GM19035 (cell line): ENCODE data around the gene DSG2.
"Not testable (repeated sequence)": the region's sequence is repeated elsewhere in the genome, so short reads cannot be mapped to it uniquely, and the experiment has no call there.

Experiments
- ATAC-seq: cut with Tn5 transposase; IDR thresholded peaks from one replicate; pipeline ENCODE4 v1.9.1; 2021; ENCODE audit not compliant: unreplicated experiment

The DSG2 gene

DNA sequence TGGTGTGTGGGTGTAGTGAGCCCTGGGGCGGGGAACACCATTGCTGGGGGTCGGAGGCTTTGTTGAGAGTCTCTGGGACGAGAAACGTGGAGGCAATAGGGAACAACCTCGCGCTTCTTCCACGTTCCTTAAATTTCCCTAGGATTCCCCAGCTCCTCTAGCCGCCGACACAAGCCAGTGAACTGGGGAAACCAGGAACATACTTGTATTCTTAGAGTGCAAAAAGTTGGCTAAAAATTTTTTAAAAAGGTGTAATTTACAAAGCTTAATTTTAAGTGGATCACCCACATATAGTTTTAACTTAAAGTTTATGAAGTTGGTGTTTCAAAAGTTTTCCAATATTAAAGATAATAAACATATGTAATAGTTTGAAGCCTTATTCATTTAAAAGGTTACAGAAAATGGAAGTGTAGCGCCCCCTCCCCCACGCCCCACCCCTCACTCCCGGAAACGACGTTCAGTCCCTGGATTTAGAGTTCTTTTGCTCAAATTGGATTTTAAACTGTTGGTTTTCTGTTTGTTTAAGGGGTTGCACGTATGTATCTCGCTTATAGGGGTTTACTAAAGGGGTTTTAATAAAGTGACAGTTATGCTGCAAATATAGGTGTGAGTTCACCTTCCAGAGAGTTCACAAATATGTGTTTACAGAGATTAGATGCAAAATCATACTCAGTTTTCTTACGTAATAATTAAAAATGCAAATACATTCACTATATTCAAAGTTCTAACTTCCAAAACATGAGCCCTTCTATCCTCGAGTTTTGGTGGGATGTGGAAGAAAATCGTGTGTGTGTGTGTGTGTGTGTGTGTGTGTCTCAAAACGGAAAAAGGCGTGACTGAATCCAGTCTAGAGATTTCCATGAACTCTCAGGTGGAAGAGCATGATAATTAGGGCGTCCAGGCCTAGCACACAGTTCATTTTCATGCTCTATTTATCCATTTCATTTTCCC is 872 bp downstream of the DSG2 start:
- ATAC-seq, result no peak

DNA sequence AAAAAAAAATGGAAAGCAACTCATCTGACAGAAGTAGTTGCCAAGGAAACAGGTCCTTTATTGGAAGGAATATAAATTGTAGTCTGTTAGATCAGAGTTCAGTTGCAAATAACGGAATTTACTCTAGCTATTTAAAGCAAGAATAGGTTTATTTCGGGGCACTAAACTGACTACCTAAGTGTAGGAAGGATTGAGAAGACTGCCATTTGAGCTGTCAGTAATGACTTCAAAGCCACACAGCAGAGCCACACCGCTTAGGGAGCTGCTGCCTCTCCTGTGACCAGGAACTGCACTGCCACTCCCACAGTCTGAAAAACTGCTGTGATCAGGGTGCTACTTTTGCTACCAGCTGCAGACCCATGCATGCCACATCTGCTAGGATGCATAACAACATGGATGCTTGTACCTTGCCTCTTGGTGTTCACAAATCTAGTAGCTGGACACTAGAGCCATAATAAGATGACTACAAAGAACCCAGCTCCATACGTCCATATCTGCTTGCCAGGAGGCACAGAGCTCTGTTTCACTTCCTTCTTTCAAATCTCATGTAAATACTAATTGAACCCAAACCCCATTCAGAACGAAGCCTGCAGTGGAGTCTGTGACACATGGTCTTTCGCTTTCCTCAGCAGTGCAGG is 2.2 kb downstream of the DSG2 start:
- ATAC-seq, result peak; percentile 84

DNA sequence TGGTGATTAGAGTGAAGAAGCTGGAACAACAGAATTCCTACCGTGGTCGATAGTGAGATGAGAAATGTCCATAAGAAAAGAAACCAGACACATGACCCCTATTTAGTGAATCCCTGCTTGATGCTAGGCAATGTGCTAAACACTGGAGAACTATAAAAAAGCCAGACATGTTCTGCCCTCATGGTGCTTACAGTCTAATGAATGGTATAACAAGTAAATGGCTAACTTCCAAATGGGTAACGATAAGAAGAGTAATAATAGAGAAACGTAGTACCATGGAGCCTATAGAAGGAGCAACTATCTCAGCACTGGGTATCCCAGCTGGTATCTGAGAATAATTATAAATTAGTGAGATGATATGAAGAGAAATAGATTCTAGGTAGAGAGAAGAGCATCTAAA is 5.0 kb downstream of the DSG2 start:
- no peak for ATAC-seq

DNA sequence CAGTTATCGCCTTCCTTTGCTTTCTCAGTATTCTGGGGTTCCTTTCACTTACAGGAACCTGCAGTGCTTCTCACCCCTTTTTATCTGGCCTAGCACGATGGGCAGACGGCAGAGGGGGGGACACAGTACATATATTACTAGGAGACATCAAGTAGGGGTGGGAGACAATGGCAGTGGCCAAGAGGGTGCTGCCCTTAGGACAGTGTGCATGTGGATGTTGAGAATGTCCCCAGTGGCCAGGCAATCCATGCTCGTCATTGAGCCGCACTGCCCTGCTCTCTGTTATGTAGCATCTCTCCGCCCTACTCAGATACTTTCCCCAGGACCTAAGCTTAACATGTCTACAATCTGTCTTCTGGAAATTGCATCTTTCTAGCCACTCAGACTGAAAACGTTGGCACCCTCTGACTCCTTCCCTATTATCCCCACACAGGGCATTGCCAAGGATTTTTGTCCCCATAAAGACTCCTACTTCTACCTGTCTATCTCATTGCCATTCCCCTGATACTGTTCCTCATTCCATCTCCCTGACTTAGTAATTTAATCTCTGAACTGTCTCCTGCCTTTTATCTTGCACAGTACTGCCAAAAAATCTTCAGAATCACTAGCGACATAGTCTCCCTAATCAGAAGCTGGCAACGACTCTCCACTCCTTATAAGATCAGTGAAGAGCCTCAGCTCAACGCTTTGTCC is 6.6 kb downstream of the DSG2 start:
- ATAC-seq, result no peak

DNA sequence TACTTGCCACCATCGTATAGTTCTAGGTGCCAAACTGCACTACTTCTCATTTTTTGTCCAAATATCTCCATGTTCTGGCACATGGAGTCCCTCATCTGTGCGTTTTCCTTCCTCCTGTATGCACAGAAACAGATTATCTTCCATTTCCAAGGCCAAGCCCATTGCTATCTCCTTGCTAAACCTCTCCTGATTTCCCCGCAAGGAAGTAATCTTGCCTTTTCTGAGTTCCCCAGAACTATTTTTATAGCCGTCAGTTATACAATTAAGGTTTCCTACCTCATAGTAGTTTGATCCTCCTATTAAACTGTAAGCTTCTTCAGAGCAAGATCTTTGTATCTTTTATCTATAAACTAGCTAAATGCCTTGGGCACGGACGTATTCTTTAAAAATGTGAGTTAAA is 7.2 kb downstream of the DSG2 start:
- ATAC-seq, result no peak

DNA sequence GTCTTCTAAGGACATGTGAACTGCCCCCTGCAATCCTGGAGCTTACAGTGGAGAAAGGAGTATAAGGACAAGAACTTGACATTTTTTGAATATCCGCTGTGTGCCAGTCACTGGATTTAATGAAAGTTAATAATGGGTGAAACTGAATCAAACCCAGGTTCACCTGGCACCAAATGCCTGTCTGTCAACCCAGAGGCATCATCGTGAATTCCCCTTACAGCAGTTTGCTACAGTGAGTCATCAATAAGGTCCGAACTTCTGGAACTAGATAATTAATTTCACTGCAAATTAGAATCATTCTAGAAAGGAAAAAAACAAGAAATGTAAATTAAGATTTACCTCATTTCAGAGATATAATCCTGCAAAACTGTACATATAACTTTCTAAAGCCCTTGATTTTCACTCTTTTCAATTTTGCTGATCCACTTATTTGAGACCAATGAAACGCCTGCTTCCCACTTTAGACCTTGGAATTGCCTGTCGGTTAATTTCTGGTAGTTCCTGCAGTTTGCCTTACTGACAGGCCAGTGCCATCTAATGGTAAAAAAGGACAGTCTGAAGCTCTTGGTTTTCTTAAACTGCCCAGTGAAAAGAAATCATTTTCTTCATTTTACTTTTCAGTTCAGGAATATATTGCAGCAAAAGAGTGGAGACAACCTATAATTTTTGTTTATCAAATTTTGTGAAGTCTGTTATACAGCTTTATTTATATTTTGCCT is 8.2 kb downstream of the DSG2 start:
- ATAC-seq, result no peak

DNA sequence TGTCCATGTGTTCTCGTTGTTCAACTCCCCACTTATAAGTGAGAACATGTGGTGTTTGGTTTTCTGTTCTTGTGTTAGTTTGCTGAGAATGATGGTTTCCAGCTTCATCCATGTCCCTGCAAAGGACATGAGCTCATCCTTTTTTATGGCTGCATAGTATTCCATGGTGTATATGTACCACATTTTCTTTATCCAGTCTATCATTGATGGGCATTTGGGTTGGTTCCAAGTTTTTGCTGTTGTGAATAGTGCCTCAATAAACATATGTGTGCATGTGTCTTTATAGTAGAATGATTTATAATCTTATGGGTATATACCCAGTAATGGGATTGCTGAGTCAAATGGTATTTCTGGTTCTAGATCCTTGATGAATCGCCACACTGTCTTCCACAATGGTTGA is 9.1 kb downstream of the DSG2 start:
- not testable (repeated sequence) for ATAC-seq

DNA sequence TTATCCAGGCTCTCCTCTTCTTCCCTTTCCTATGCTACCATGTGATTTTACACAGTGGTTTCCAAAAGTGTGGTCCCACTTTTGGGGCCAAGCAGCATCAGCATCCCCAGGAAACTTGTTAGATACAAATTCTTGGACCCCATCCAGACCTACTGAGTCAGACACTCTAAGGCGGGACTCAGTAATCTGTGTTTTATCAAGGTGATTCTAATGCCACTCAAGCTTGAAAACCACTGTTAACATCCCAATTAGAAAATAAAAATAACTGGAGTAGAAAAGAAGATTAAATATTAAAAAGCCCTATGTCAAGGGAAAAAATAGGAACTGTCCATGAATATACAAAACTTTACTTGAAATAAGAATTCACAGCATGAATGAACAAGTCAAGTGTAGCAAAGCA is 10.8 kb downstream of the DSG2 start:
- ATAC-seq, result no peak

DNA sequence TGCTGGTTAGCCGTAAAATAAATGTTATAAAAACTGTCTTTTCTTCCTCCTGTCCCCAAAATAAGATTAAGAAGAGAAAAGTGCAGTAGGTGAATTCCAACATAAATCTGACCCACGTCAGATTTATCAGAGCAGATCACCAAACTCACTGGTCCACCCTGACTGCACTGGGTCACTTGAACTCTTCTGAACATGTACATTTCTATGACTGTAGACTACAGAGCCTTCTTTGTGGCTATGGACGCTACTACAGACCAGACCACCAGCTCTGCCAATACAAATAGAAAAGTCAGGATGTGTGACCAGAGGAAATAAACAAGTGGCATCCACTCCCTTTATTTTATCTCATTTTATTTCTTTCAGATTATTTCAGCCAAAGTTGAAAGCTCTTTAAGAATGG is 11.6 kb downstream of the DSG2 start:
- ATAC-seq, result no peak

DNA sequence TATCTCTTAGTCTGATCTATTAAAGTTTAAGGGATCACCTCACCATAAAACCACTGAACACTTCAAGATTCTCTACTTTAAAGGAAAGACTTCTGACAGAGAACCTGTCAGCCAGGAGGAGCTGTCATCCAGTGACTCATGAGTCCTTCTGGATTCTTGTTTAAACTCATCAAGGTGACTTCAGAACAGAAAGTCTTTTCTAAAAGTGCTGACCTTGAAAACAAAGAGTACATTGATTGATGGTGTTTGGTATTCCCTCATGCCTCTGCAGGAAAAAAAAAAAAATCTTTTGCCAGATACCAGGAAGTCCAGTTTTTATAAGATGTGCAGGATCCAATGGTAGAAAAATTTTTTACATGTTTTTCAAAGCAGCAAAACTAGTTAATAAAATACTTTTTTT is 12.3 kb downstream of the DSG2 start:
- ATAC-seq, result no peak

DNA sequence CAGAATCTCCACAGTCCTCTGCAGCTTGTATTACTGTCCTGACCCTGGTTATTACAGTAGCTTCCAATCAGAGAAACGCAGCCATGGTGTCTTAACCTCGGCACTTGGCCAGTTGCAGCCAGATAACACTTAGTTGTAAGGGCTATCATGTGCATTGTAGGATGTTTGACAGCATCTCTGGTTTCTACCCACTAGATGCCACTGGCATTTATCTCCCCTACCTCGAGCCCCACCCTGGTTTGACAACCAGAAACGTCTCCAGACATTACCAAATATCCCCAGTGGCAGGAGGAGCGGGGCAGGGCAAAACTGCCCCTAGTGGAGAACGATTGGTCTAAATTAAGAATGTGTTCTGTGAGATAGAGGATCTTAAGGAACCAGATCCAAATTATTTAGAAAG is 13.1 kb downstream of the DSG2 start:
- peak; percentile 43 for ATAC-seq

DNA sequence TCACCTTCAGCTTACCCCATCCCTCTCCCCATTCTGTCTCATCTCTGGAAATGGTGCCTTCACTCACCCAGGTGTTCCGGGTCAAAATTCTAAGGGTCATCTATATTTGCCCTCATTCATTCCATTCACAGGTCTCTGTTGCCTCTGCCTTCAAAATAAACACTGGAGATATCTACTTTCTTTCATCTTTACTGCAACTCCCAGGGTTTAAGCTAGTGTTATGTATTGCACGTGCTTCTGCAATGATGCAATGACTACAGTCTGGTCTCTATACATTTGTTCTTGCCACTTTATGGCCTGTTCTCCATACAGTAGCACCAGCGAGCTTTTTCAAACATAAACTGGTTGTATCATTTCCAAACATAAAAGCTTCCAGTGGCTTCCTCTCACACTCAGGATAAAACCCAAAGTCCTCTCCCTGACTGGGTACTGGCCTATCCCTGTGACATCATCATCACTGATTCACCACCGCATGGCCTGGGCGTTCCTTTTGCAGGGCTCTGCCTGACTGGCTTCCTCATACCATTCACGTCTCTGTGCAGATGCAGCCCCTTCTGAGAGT is 14.3 kb downstream of the DSG2 start:
- ATAC-seq, result no peak

DNA sequence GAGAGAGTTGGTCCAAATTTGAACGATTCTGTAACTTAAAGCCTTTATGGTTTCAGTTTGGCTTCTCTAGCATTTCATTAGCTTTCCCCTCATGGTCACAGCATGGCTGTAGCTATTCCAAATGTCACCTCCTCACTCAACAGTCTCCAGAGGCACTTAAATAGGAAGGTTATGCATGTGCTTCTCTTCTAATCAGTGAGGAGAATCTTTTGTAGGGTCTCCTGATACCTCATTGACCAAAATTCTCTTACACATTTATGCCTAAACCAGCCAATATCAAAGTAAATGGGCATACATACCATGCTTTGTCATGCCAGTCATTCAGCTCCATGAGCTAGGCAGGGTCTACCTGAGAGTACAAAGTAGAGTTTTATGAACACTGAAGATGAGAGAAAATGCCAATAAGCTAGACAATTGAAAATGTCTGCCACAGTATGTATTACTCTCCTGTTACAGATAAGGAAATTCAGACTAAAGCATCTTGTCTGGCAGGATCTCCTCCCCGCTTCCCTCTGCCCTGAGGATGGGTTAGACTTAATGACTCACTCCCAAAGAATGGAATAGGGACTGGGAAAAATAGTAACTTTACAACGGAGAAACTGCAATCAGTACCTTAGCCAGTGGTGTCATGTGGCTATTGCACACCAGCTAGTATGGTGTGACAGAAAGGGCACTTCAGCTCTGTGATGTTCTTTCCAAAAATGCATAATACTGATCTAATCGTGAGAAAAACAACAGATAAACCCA is 15.4 kb downstream of the DSG2 start:
- ATAC-seq, result no peak

DNA sequence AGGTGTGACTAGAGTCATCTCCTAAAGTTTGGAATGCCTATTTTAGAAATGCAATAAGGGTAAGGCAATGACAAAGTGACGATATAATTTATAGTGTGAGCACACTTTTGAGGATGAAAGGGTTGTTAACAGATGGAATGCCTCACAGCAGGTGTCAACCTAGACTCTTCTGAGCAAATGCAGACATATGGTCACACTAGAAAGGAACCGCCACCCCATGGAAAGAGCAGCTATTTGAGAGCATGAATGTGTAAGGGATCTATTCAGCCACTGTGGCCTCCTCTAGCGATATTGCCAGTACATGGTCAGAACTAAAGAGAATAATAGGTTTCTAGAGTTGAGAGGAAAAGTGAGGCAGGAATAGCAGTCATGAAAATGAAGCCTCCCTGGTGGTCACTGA is 18.5 kb downstream of the DSG2 start:
- ATAC-seq, result no peak

DNA sequence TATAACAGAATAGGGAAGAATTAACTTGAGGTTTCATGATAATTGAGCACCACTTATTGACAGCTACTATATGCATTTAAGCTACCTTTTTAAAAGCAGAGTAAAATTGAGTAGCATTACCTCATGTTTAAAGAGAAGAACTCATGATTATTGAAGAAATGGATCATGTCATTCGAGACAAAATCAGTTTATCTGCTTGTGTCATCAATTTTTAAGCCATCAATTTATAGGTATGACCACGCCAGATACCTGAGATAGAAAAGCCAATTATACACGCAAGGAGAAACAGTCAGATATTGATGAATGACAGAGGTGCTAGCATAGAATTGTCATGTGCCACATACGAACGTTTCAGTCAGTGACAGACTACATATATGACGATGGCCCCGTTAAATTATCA is 28.4 kb downstream of the DSG2 start:
- ATAC-seq, result no peak

DNA sequence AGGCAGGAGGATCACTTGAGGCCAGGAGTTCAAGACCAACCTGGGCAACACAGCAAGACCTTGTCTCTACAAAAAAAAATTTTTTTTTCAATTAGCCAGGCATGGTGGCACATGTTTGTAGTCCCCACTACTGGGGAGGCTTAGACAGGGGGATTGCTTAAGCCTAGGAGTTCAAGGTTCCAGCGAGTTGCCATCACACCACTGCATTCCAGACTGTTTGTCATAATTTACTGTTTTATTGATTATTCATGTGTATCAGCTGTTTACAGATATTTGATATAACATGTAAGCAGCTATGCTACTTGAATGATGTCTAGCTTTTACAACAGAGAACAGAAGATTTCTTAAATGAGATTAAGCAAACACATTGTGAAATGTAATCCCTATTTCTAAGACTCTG is 35.3 kb downstream of the DSG2 start:
- no peak for ATAC-seq

DNA sequence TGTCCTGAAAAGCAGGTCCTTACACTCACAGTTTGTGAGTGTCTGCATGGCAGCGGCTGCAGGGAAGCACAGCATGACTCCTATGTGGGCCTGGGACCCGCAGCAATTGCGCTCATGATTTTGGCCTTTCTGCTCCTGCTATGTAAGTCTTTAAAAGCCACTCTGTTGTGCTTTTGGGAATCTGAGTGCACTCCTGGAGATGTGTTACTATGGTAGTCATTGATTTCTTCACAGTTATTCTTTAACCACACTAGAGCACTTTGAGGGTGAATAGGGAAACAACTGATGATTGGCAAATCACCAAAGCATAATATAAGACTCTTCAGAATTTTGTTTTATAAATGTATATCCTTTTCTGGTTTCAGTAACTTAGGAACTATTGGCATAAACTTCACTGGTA is 40.9 kb downstream of the DSG2 start:
- ATAC-seq, result no peak

DNA sequence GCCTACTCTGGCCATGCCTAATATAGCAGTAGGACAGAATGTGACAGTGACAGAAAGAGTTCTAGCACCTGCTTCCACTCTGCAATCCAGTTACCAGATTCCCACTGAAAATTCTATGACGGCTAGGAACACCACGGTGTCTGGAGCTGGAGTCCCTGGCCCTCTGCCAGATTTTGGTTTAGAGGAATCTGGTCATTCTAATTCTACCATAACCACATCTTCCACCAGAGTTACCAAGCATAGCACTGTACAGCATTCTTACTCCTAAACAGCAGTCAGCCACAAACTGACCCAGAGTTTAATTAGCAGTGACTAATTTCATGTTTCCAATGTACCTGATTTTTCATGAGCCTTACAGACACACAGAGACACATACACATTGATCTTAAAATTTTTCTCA is 48.5 kb downstream of the DSG2 start:
- ATAC-seq, result no peak

DNA sequence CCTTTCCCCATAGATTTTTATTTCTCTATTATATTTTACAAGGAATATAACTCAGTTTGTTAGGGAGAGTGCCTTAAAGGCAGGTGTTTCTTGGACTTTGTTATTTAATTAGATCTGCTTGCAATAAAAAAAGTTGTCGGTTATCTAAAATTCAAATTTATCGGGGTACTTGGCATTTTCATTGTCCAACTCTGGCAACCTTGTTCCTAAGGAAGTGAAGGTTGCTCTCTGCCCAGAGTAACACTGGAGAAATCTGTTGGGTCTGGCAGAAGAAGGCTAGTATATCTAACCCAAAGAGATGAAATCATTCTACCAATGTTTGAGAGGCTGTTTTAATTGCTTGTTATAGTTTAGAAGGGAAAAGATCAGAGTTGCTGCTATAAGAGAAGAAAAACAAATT is 50.9 kb downstream of the DSG2 start:
- no peak for ATAC-seq

DNA sequence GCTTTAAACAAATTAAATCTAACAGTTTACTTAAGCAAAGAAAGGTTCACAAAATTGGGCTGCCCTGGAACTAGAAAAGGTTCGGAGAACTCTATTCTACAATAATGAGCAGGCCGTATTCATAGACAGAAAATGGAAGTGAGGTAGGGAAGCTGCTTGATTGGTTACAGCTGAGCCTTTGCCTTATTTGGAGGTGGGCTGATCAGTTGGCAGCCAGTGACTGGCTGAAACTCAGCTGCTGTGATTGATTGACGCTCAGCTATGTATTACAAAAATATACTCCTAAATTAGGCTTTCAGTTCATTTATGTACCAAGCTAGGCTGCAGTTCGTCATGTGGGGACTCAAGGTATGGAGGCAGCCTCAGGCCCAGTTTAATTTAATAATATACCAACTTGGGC is 51.4 kb downstream of the DSG2 start:
- ATAC-seq, result no peak
